ENCODE data around the gene MLPH.

Gene MLPH

GRCh38 chr2:237449193-237449881 lies 37.7 kb upstream of the MLPH start:
- TF ChIP-seq ZBTB7A (IDR thresholded peaks at IDR 0.05; ENCODE audit: low read depth) (no peak), YY1 (IDR thresholded peaks at IDR 0.05; ENCODE audit: low read depth) (no peak), CEBPB (IDR thresholded peaks at IDR 0.05) (no peak)

GRCh38 chr2:237450108-237450507 lies 36.9 kb upstream of the MLPH start:
- TF ChIP-seq, protein P1, sequence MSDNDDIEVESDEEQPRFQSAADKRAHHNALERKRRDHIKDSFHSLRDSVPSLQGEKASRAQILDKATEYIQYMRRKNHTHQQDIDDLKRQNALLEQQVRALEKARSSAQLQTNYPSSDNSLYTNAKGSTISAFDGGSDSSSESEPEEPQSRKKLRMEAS (IDR thresholded peaks at IDR 0.05), result no peak
- TF ChIP-seq CREB1 (IDR thresholded peaks at IDR 0.05; ENCODE audit: low read depth) (no peak), NFIC (IDR thresholded peaks at IDR 0.05) (no peak), ZBTB7A (IDR thresholded peaks at IDR 0.05; ENCODE audit: low read depth) (no peak), EGR1 (IDR thresholded peaks at IDR 0.05) (no peak), RAD21 (IDR thresholded peaks at IDR 0.05; ENCODE audit: low read depth) (no peak), CEBPB (IDR thresholded peaks at IDR 0.05) (no peak), TEAD4 (IDR thresholded peaks at IDR 0.05) (no peak), EP300 (IDR thresholded peaks at IDR 0.05; ENCODE audit: borderline replicate concordance) (no peak), TCF12 (IDR thresholded peaks at IDR 0.05; ENCODE audit: low read depth) (no peak), FOXM1 (IDR thresholded peaks at IDR 0.05; ENCODE audit: borderline replicate concordance, low read depth) (no peak)
- TF ChIP-seq, protein P2, sequence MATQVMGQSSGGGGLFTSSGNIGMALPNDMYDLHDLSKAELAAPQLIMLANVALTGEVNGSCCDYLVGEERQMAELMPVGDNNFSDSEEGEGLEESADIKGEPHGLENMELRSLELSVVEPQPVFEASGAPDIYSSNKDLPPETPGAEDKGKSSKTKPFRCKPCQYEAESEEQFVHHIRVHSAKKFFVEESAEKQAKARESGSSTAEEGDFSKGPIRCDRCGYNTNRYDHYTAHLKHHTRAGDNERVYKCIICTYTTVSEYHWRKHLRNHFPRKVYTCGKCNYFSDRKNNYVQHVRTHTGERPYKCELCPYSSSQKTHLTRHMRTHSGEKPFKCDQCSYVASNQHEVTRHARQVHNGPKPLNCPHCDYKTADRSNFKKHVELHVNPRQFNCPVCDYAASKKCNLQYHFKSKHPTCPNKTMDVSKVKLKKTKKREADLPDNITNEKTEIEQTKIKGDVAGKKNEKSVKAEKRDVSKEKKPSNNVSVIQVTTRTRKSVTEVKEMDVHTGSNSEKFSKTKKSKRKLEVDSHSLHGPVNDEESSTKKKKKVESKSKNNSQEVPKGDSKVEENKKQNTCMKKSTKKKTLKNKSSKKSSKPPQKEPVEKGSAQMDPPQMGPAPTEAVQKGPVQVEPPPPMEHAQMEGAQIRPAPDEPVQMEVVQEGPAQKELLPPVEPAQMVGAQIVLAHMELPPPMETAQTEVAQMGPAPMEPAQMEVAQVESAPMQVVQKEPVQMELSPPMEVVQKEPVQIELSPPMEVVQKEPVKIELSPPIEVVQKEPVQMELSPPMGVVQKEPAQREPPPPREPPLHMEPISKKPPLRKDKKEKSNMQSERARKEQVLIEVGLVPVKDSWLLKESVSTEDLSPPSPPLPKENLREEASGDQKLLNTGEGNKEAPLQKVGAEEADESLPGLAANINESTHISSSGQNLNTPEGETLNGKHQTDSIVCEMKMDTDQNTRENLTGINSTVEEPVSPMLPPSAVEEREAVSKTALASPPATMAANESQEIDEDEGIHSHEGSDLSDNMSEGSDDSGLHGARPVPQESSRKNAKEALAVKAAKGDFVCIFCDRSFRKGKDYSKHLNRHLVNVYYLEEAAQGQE (IDR thresholded peaks at IDR 0.05; ENCODE audit: low read depth), result no peak

DNA sequence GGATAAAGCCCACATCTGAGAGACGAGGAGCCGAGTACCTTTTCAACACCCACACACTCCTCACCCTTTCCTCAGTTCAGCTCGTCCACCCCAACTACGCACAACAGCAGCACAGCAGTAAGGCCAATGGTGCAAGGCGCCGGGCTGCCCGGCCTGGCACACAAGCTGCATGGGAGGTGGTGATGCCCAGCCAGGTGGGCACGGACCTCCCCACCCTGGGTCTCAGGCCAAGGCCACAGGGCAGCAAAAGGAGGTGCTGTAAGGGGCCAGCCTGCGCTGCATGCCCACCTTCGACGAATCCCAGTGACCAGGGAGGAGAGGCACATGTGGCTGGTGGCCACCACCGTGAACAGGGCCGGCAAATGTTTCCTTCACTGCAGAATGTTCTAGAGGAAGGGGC lies 36.5 kb upstream of the MLPH start:
- no peak for TF ChIP-seq EGR1 (IDR thresholded peaks at IDR 0.05)
- TF ChIP-seq FOXM1 (IDR thresholded peaks at IDR 0.05; ENCODE audit: borderline replicate concordance, low read depth), result no peak
- TF ChIP-seq, protein P2 (IDR thresholded peaks at IDR 0.05; ENCODE audit: low read depth), result no peak
- no peak for TF ChIP-seq USF1 (IDR thresholded peaks at IDR 0.05)
- TF ChIP-seq RAD21 (IDR thresholded peaks at IDR 0.05; ENCODE audit: low read depth), result no peak
- TF ChIP-seq ZBTB7A (IDR thresholded peaks at IDR 0.05; ENCODE audit: low read depth), result no peak
- TF ChIP-seq YY1 (IDR thresholded peaks at IDR 0.05; ENCODE audit: low read depth), result no peak
- TF ChIP-seq, protein P1 (IDR thresholded peaks at IDR 0.05), result no peak
- no peak for TF ChIP-seq CREB1 (IDR thresholded peaks at IDR 0.05; ENCODE audit: low read depth)
- no peak for TF ChIP-seq CEBPB (IDR thresholded peaks at IDR 0.05)
- TF ChIP-seq TAF1 (IDR thresholded peaks at IDR 0.05; ENCODE audit: low read depth), result no peak
- no peak for TF ChIP-seq EP300 (IDR thresholded peaks at IDR 0.05; ENCODE audit: borderline replicate concordance)
- no peak for TF ChIP-seq TCF12 (IDR thresholded peaks at IDR 0.05; ENCODE audit: low read depth)
- no peak for TF ChIP-seq TEAD4 (IDR thresholded peaks at IDR 0.05)
- TF ChIP-seq NFIC (IDR thresholded peaks at IDR 0.05), result no peak

DNA sequence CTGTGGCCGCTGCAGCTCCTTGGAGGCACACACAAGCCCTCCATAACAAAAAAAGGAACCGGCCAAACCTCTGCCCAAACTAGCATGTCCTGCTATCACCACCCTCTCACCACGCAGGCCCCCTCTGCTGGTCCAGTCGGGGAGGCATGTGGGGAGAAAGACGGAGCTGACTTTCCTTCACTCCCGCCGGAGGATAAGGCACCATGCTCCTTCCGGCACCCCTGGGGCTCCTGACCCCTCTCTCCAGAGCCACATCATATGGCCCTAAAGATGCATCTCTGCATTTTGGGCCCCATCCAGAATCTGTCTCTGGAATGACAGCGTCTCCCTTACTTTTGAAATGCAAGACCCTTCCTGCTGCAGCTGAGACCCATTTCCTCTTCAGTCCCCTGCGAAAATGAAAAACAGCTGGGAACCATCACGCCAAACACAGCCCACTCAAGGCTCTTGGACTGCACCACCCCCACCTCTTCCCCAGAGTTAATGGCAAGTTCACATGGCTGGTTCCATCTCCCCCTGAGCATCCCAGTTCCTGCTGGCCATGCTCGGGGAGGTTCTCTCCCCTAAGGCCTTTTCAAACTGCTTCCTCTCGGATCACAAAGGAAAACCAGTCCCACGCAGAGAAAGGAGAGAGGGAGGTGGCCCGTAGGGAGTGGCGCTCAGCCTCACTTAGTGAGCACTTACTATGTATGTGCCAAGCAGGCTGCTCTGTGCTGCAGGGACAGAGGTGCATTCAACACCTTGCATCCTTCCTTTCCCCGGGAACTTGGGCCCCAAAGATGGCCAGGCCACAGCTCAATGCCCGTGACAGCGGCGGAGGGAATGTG lies 35.2 kb upstream of the MLPH start:
- no peak for TF ChIP-seq TEAD4 (IDR thresholded peaks at IDR 0.05)
- TF ChIP-seq CREB1 (IDR thresholded peaks at IDR 0.05; ENCODE audit: low read depth), result no peak
- no peak for TF ChIP-seq CEBPB (IDR thresholded peaks at IDR 0.05)
- TF ChIP-seq TCF12 (IDR thresholded peaks at IDR 0.05; ENCODE audit: low read depth), result no peak
- TF ChIP-seq, protein P2 (IDR thresholded peaks at IDR 0.05; ENCODE audit: low read depth), result no peak
- TF ChIP-seq ZBTB7A (IDR thresholded peaks at IDR 0.05; ENCODE audit: low read depth), result no peak
- TF ChIP-seq FOXM1 (IDR thresholded peaks at IDR 0.05; ENCODE audit: borderline replicate concordance, low read depth), result no peak
- no peak for TF ChIP-seq RAD21 (IDR thresholded peaks at IDR 0.05; ENCODE audit: low read depth)
- no peak for TF ChIP-seq NFIC (IDR thresholded peaks at IDR 0.05)
- TF ChIP-seq TAF1 (IDR thresholded peaks at IDR 0.05; ENCODE audit: low read depth), result no peak
- TF ChIP-seq, protein P1 (IDR thresholded peaks at IDR 0.05), result no peak
- TF ChIP-seq EP300 (IDR thresholded peaks at IDR 0.05; ENCODE audit: borderline replicate concordance), result no peak
- no peak for TF ChIP-seq EGR1 (IDR thresholded peaks at IDR 0.05)
- TF ChIP-seq USF1 (IDR thresholded peaks at IDR 0.05), result no peak
